Measurements from ENCODE around the gene PRRC1. TPM values are rescaled to one million over a fixed set of nuclear protein-coding genes. Genes with fewer than 3 reads are reported as not detected.

PRRC1 gene
- total RNA-seq, 2 donors from 2014 or later = 61.7 to 90.3 TPM

GRCh38 chr5:127486471-127486870 is 31.0 kb upstream of the PRRC1 start:
- H3K27ac ChIP-seq (ENCODE audit: low read depth, low read length) = peak overlapping the region; percentile 26
- no peak overlapping the region for H3K4me3 ChIP-seq (ENCODE audit: low read length)
- no peak overlapping the region for H3K9ac ChIP-seq (ENCODE audit: extremely low read depth, low read length, poor library complexity, severe bottlenecking)
- WGBS, 2 experiments (ENCODE audit: insufficient coverage in 1 of 2, insufficient read length in 1 of 2) = 85 to 89% methylated on average over 3 to 4 of the region's 4 CpGs
- TF ChIP-seq CTCF (conservative IDR thresholded peaks at IDR 0.05) = no peak
- Mint-ChIP-seq H3K27me3 (ENCODE audit: insufficient read depth) (no peaks in the 10 kb centered on the region), H3K27ac (no peak overlapping the region), H3K9me3 (peaks cover 12% of the 10 kb centered on the region), H3K36me3 (ENCODE audit: low read depth) (no peaks in the 10 kb centered on the region), H3K4me3 (no peak overlapping the region), H3K4me1 (no peaks in the 10 kb centered on the region)
- H3K4me1 ChIP-seq (ENCODE audit: control insufficient read depth, insufficient read depth, low read length) = no peaks in the 10 kb centered on the region
- no peaks in the 10 kb centered on the region for H3K27me3 ChIP-seq (ENCODE audit: control insufficient read depth, insufficient read depth, low read length, poor library complexity, severe bottlenecking)
- DNase-seq = no peak
- H3K9me3 ChIP-seq (ENCODE audit: control insufficient read depth, low read length) = peaks cover 16% of the 10 kb centered on the region
- H3K36me3 ChIP-seq (ENCODE audit: control insufficient read depth, insufficient read depth, low read length) = no peaks in the 10 kb centered on the region

- H3K9ac ChIP-seq (ENCODE audit: extremely low read depth, low read length, poor library complexity, severe bottlenecking) = no peak overlapping the region
Measured at GRCh38 chr5:127492854-127493738, 24.3 kb upstream of the PRRC1 start.

DNA sequence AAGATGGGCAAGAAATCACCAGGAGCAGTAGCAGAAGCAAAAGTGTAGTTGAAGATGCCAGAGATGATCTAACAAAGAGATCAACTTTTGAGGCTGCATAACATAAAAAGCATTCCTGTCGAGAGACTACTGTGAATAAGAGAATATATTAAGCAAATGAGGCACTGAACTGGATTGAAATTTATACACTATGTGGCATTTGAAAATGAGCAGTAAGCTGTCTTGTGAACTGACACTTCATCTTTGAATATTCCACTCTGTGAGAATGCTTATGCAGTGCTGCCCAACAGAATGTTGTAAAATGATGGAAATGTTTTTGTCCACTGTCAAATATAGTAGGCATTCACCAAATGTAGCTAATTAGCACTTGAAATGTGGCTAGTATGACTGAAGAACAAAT is 18.9 kb upstream of the PRRC1 start:
- Histone ChIP-seq H3K27me3 (ENCODE audit: control insufficient read depth, insufficient read depth, low read length, poor library complexity, severe bottlenecking) (peaks cover 15% of the 10 kb centered on the region), H3K27ac (ENCODE audit: low read depth, low read length) (no peak overlapping the region), H3K9ac (ENCODE audit: extremely low read depth, low read length, poor library complexity, severe bottlenecking) (no peak overlapping the region), H3K36me3 (ENCODE audit: control insufficient read depth, insufficient read depth, low read length) (no peaks in the 10 kb centered on the region), H3K9me3 (ENCODE audit: control insufficient read depth, low read length) (no peaks in the 10 kb centered on the region), H3K4me3 (ENCODE audit: low read length) (no peak overlapping the region), H3K4me1 (ENCODE audit: control insufficient read depth, insufficient read depth, low read length) (no peaks in the 10 kb centered on the region)
- DNase-seq = no peak
- Mint-ChIP-seq H3K27ac (no peak overlapping the region), H3K36me3 (ENCODE audit: low read depth) (no peaks in the 10 kb centered on the region), H3K9me3 (no peaks in the 10 kb centered on the region), H3K4me1 (no peaks in the 10 kb centered on the region), H3K27me3 (ENCODE audit: insufficient read depth) (peaks cover 6% of the 10 kb centered on the region), H3K4me3 (no peak overlapping the region)
- no peak for TF ChIP-seq CTCF (conservative IDR thresholded peaks at IDR 0.05)
- WGBS, 2 experiments (ENCODE audit: insufficient coverage in 1 of 2, insufficient read length in 1 of 2) = 57 to 84% methylated on average over 1 of the region's 1 CpG

More at GRCh38 chr5:127492854-127493738, 24.3 kb upstream of the PRRC1 start:
- Mint-ChIP-seq H3K9me3 (peaks cover 12% of the 10 kb centered on the region), H3K27me3 (ENCODE audit: insufficient read depth) (peaks cover 6% of the 10 kb centered on the region), H3K27ac (no peak overlapping the region), H3K4me3 (no peak overlapping the region), H3K4me1 (no peaks in the 10 kb centered on the region), H3K36me3 (ENCODE audit: low read depth) (no peaks in the 10 kb centered on the region)
- Histone ChIP-seq H3K36me3 (ENCODE audit: control insufficient read depth, insufficient read depth, low read length) (no peaks in the 10 kb centered on the region), H3K4me3 (ENCODE audit: low read length) (no peak overlapping the region), H3K27me3 (ENCODE audit: control insufficient read depth, insufficient read depth, low read length, poor library complexity, severe bottlenecking) (peaks cover 15% of the 10 kb centered on the region), H3K9me3 (ENCODE audit: control insufficient read depth, low read length) (peaks cover 15% of the 10 kb centered on the region), H3K4me1 (ENCODE audit: control insufficient read depth, insufficient read depth, low read length) (no peaks in the 10 kb centered on the region), H3K27ac (ENCODE audit: low read depth, low read length) (no peak overlapping the region)
- peak; percentile 98 for TF ChIP-seq CTCF (conservative IDR thresholded peaks at IDR 0.05)
- WGBS, 2 experiments (ENCODE audit: insufficient coverage in 1 of 2, insufficient read length in 1 of 2) = 83% methylated on average over 3 of the region's 3 CpGs; no CpG with 5 or more reads in 1 of the 2 experiments
- DNase-seq = no peak
